GM12875 (cell line): ENCODE results near the gene FAM50A.

Experiments used
- H3K4me3 ChIP-seq: one replicate; pipeline ENCODE4 v1.5.1; 2011; ENCODE audit warnings: low read depth, low read length, control low read depth
- TF ChIP-seq, protein P1 (sequence below): IDR thresholded peaks from 2 replicates; pipeline ENCODE4 v1.5.1; 2011; ENCODE audit warnings: low read depth, mild to moderate bottlenecking, control low read depth, inconsistent platforms, low read length, moderate library complexity, borderline replicate concordance; ENCODE audit not compliant: insufficient read depth

Gene FAM50A

DNA sequence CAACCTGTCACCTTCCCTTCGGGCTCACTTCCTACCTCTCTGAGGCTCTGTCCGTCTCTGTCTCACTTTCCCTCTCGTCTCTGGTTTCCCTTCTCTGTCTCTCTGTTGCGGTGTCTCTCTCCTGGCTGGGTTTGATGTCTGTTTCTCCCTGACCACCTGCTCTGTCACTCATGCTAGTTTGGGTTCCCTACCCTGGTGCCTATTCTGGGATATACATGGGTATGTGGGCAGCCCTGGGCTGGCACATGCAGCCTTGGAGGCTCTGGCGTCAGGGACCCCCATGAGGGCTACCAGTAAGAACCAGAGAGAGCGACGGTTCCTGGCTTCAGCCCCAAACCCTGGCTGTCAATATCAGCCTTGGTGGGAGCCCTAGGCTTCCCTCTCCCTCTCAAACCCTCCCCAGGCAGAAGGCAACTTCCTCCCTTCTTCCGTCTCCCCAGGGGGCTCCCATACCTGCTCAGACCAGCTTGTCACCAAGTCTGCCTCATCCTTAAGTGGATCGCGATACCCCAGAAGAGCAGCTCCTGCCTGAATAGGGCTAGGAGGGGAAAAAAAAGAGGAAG is 35.2 kb upstream of the FAM50A start:
- peak overlapping the region; percentile 52 for H3K4me3 ChIP-seq
- TF ChIP-seq, protein P1, sequence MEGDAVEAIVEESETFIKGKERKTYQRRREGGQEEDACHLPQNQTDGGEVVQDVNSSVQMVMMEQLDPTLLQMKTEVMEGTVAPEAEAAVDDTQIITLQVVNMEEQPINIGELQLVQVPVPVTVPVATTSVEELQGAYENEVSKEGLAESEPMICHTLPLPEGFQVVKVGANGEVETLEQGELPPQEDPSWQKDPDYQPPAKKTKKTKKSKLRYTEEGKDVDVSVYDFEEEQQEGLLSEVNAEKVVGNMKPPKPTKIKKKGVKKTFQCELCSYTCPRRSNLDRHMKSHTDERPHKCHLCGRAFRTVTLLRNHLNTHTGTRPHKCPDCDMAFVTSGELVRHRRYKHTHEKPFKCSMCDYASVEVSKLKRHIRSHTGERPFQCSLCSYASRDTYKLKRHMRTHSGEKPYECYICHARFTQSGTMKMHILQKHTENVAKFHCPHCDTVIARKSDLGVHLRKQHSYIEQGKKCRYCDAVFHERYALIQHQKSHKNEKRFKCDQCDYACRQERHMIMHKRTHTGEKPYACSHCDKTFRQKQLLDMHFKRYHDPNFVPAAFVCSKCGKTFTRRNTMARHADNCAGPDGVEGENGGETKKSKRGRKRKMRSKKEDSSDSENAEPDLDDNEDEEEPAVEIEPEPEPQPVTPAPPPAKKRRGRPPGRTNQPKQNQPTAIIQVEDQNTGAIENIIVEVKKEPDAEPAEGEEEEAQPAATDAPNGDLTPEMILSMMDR, result no peak

DNA sequence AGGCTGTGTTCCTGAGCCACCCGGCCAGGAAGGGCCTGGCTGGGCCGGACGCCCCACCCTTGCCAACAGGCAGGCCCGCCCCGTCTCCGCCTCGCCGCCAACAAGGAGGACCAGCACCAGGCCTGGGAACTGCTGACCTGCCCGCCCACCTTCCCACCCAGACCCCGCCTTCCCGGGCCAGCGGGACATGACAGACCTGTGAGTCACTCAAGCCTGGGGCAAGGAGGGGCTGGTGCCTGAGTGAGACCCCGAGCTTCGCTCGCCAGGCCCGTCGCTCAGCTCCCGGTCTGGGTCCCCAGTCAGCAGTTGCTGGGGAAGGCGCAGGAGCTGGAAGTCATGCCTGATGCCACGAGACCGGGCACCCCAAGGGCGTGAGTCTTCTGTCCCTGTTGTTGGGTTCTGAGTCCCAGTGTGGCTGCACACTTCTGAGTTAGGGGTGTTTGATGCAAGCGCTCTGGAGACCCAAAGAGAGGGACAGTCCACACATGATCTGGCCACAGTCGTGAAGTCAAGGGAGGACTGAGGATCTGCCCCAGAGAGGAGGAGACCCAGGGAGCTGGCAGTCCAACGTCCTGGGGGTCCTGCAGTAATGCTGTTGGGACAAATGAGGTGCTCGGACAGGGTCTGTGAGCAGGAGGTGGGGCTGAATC is 34.6 kb upstream of the FAM50A start, which contains the start of gene DNASE1L1:
TSS of gene DNASE1L1 (minus strand) at position 33 of the 650 bp plus-strand sequence. CDS start 3,686 bp downstream, outside the sequence.
- H3K4me3 ChIP-seq, result peak within 1 kb of the TSS; percentile 52
- TF ChIP-seq, protein P1, result no peak

DNA sequence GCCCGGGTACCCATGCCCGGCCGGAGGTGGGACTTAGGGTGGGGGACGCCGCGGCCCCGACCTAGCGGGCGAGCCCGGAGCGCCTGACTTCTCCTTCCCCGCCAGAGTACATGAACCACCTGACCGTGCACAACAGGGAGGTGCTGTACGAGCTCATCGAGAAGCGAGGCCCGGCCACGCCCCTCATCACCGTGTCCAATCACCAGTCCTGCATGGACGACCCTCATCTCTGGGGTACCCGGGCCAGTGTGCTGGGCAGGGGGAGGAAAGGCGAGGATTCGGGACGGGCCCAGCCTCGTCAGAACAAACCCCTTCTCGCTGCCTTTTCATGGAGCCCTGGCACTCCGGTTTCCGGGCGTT is 32.0 kb upstream of the FAM50A start:
- peak overlapping the region; percentile 82 for H3K4me3 ChIP-seq
- TF ChIP-seq, protein P1, result no peak

DNA sequence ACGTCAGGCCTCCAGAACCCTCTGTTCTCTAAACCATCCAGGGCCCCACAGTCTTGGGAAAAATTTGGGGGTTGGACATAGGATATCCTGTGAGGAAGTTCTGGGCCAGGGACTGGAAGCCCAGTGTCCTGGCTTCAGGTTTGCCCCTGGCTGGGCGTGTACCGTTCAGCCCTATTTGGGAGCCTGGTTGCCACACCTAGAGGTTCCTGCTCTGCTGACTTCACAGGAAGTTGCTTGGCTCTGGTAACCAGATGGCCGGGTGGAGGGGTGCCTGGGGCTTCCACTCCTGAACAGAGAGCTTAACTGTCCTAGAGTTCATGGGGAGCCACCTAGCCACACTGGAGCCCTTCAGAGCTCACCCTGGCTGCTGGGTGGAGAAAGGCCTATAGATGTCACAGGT is 31.5 kb upstream of the FAM50A start:
- TF ChIP-seq, protein P1, result no peak
- H3K4me3 ChIP-seq, result peak overlapping the region; percentile 82

DNA sequence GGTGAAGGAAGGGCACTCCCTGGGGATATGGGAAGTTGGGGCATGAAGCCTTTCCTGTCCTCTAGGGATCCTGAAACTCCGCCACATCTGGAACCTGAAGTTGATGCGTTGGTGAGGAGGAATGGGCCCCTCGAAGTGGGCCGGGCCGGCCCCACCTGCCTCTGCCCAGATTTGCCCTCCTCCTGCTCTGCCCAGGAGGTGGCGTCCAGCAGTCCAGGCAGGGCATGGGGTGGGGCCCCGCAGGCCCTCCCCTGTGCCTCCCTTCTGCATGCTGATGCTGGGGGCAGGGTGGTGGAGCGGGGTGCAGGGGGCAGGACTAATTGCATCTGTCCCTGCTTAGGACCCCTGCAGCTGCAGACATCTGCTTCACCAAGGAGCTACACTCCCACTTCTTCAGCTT is 30.8 kb upstream of the FAM50A start:
- no peak overlapping the region for H3K4me3 ChIP-seq

DNA sequence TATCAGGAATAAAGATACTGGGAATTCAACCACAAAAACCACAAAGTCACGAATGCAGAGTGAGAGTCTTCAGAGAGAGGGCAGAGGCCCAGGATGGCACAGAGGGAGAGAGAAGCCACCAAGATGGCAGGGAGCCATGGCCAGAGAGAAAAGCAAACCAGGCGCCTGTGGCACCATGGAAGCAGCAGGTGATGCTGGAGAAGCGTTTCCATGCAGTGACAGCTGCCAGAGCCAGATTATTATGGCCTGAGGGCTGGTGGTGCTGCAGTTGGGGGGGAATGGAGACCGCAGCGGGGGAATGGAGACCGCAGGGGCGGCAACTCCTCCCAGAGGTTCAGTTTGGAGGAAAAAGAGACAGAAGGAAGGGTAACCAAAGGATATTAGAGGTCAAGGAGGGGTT is 26.8 kb upstream of the FAM50A start:
- TF ChIP-seq, protein P1, result no peak
- H3K4me3 ChIP-seq, result no peak overlapping the region

More for the DNA sequence above, 30.8 kb upstream of the FAM50A start:
- TF ChIP-seq, protein P1, result no peak

DNA sequence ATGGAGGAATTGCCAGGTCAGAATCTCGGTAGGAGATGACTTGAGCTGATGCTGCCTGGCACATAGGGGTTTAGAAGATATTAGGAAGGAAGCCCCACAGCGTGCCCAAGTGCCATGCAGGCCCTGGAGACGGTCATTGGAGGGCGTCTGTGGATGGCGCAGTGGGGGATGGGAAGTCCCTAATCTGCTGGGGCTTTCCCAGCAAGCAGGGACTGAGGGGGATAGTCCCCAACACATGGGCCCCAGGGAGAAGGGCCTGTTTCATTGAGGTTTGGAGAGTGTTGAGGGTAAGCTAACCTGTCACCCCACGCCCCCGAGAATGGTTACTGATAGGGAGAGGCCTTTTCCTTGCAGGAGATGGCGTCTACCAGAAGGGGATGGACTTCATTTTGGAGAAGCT is 24.8 kb upstream of the FAM50A start:
- TF ChIP-seq, protein P1, result no peak
- no peak overlapping the region for H3K4me3 ChIP-seq
